H1 (cell line): ENCODE measurements around the gene KCNN4. TPM values are rescaled to one million over a fixed set of nuclear protein-coding genes. Genes with fewer than 3 reads are reported as not detected.

Source experiments
- CTCF ChIA-PET: fragments of 300-600 bp; sonication (Branson Sonifier 250); formaldehyde crosslinking; loops from one replicate; lab custom pipeline; 2021; ENCODE audit not compliant: partially characterized antibody; lab: Charles Lee
- POLR2A ChIA-PET: fragments of 300-600 bp; sonication (Branson Sonifier 250); formaldehyde crosslinking; loops from one replicate; lab custom pipeline; 2021; ENCODE audit warnings: inconsistent platforms; ENCODE audit not compliant: partially characterized antibody; lab: Charles Lee
- DNase-seq, 2 experiments: peaks; one replicate each; pipeline versions ENCODE4 v3.0.0 to v3.0.0-alpha.2; 2010 to 2022; ENCODE audit warnings: low spot score in 2 of 2, low read depth in 1 of 2, mixed read lengths in 1 of 2
- FAIRE-seq: peaks from 2 replicates; lab custom pipeline; 2011; peaks lifted over from hg19 to GRCh38; lab: Jason Lieb, UNC
- H2AFZ ChIP-seq: 2 replicates; pipeline ENCODE4 v1.8.1; 2012; ENCODE audit warnings: low read length, inconsistent platforms
- H2AK5ac ChIP-seq: 2 replicates; pipeline ENCODE4 v1.6.1; 2013; ENCODE audit warnings: low read depth, low read length
- H2BK120ac ChIP-seq: replicated peaks from 2 replicates; pipeline ENCODE3; 2013; ENCODE audit warnings: low read depth, low read length, inconsistent platforms
- H2BK12ac ChIP-seq: 2 replicates; pipeline ENCODE4 v1.6.1; 2013; ENCODE audit warnings: low read depth, low read length
- H2BK15ac ChIP-seq: 2 replicates; pipeline ENCODE4 v1.6.1; 2013; ENCODE audit warnings: low read length
- H2BK20ac ChIP-seq: 2 replicates; pipeline ENCODE4 v1.6.1; 2013; ENCODE audit warnings: low read length
- H2BK5ac ChIP-seq: 2 replicates; pipeline ENCODE4 v1.6.1; 2013; ENCODE audit warnings: low read depth, low read length
- H3K14ac ChIP-seq: 2 replicates; pipeline ENCODE4 v1.6.1; 2013; ENCODE audit warnings: inconsistent platforms; ENCODE audit not compliant: insufficient read length
- H3K18ac ChIP-seq: 2 replicates; pipeline ENCODE4 v1.6.1; 2013; ENCODE audit warnings: low read length; ENCODE audit errors: extremely low read depth
- H3K23ac ChIP-seq: 2 replicates; pipeline ENCODE4 v1.6.1; 2013; ENCODE audit warnings: inconsistent platforms; ENCODE audit not compliant: insufficient read length
- H3K23me2 ChIP-seq: 2 replicates; pipeline ENCODE4 v1.6.1; 2013; ENCODE audit warnings: low read depth, low read length
- H3K27ac ChIP-seq: 2 replicates; pipeline ENCODE4 v1.6.1; 2011; ENCODE audit warnings: low read depth, low read length, inconsistent platforms
- H3K27me3 ChIP-seq, 4 experiments: replicated peaks in 1 of 4; 1 replicate in 1 of 4; 2 replicates in 3 of 4; pipeline versions ENCODE4 v1.6.1 to v1.8.1; 2011 to 2013; ENCODE audit warnings: low read length in 3 of 4, mild to moderate bottlenecking in 3 of 4, inconsistent platforms in 2 of 4, mixed read lengths in 2 of 4, moderate library complexity in 1 of 4; ENCODE audit not compliant: control insufficient read depth in 3 of 4, insufficient read depth in 3 of 4; ENCODE audit errors: extremely low read depth in 1 of 4
- H3K36me3 ChIP-seq, 4 experiments: 2 replicates each; pipeline versions ENCODE4 v1.6.1 to v1.8.1; 2011 to 2013; ENCODE audit warnings: mild to moderate bottlenecking in 4 of 4, low read length in 3 of 4, moderate library complexity in 2 of 4, control low read depth in 1 of 4, inconsistent platforms in 1 of 4; ENCODE audit not compliant: insufficient read depth in 4 of 4, control insufficient read depth in 2 of 4
- H3K4ac ChIP-seq: replicated peaks from 2 replicates; pipeline ENCODE3; 2013; ENCODE audit warnings: low read length, low read depth, mixed read lengths, inconsistent platforms; ENCODE audit not compliant: insufficient read length
- H3K4me1 ChIP-seq, 4 experiments: replicated peaks in 1 of 4; 1 replicate in 1 of 4; 2 replicates in 3 of 4; pipeline versions ENCODE4 v1.6.1 to v1.8.1; 2011 to 2013; ENCODE audit warnings: low read length in 3 of 4, inconsistent platforms in 2 of 4, mixed read lengths in 1 of 4; ENCODE audit not compliant: insufficient read depth in 4 of 4, control insufficient read depth in 3 of 4
- H3K4me2 ChIP-seq, 2 experiments: 2 replicates each; pipeline versions ENCODE4 v1.6.1 to v1.8.1; 2011 to 2013; ENCODE audit warnings: low read depth in 2 of 2, low read length in 2 of 2, control low read depth in 1 of 2, inconsistent platforms in 1 of 2, mild to moderate bottlenecking in 1 of 2; ENCODE audit not compliant: insufficient read depth in 1 of 2
- H3K4me3 ChIP-seq, 4 experiments: fragments of 200-600, 300-600 bp in 1 of 4; sonication (generic), shearing (Covaris generic), sonication (Bioruptor Twin) in 1 of 4; 2 replicates each; pipeline versions ENCODE4 v1.5.1 to v1.8.1; 2011 to 2016; ENCODE audit warnings: low read length in 4 of 4, low read depth in 3 of 4, control low read depth in 2 of 4, inconsistent platforms in 2 of 4, mild to moderate bottlenecking in 2 of 4, mixed read lengths in 1 of 4, moderate library complexity in 1 of 4; ENCODE audit not compliant: insufficient read depth in 2 of 4; ENCODE audit errors: extremely low read depth in 1 of 4
- H3K56ac ChIP-seq: replicated peaks from 2 replicates; pipeline ENCODE3; 2013; ENCODE audit warnings: low read depth, mild to moderate bottlenecking, mixed read lengths, low read length, inconsistent platforms; ENCODE audit not compliant: insufficient read length
- H3K79me1 ChIP-seq: 2 replicates; pipeline ENCODE4 v1.6.1; 2013; ENCODE audit warnings: low read depth, low read length, control low read depth
- H3K79me2 ChIP-seq, 2 experiments: 2 replicates each; pipeline versions ENCODE4 v1.6.1 to v1.8.1; 2012 to 2013; ENCODE audit warnings: low read length in 2 of 2, mild to moderate bottlenecking in 2 of 2, inconsistent platforms in 1 of 2; ENCODE audit not compliant: insufficient read depth in 2 of 2, control insufficient read depth in 1 of 2
- H3K9ac ChIP-seq, 4 experiments: replicated peaks in 1 of 4; 1 replicate in 1 of 4; 2 replicates in 3 of 4; pipeline versions ENCODE4 v1.6.1 to v1.8.1; 2011 to 2013; ENCODE audit warnings: low read depth in 3 of 4, low read length in 3 of 4, control low read depth in 2 of 4, mild to moderate bottlenecking in 2 of 4, moderate library complexity in 2 of 4, inconsistent platforms in 1 of 4; ENCODE audit errors: extremely low read depth in 1 of 4
- H3K9me3 ChIP-seq, 2 experiments: 2 replicates each; pipeline versions ENCODE4 v1.6.1 to v1.8.1; 2012 to 2013; ENCODE audit warnings: mild to moderate bottlenecking in 2 of 2, moderate library complexity in 2 of 2, control low read depth in 1 of 2, inconsistent platforms in 1 of 2, low read depth in 1 of 2, low read length in 1 of 2, mixed read lengths in 1 of 2; ENCODE audit not compliant: insufficient read depth in 2 of 2
- H4K20me1 ChIP-seq, 2 experiments: replicated peaks in 1 of 2; 2 replicates each; pipeline versions ENCODE3 to v1.8.1; 2011 to 2013; ENCODE audit warnings: inconsistent platforms in 2 of 2, low read length in 2 of 2, mild to moderate bottlenecking in 1 of 2; ENCODE audit not compliant: insufficient read depth in 2 of 2, control insufficient read depth in 1 of 2
- H4K5ac ChIP-seq: 2 replicates; pipeline ENCODE4 v1.6.1; 2013; ENCODE audit warnings: low read length, low read depth, mixed read lengths, inconsistent platforms; ENCODE audit not compliant: insufficient read length
- H4K8ac ChIP-seq: 2 replicates; pipeline ENCODE4 v1.8.0; 2013; ENCODE audit warnings: mild to moderate bottlenecking, moderate library complexity, low read length, inconsistent platforms; ENCODE audit not compliant: insufficient read depth; ENCODE audit errors: extremely low read depth
- H4K91ac ChIP-seq: replicated peaks from 2 replicates; pipeline ENCODE3; 2013; ENCODE audit warnings: low read length, mixed read lengths, inconsistent platforms; ENCODE audit not compliant: insufficient read length
- CBX5 ChIP-seq: fragments of 300-800, 300-1000 bp; sonication (generic); IDR thresholded peaks from 2 replicates; pipeline ENCODE4 v1.7.1; 2016; ENCODE audit warnings: antibody characterized with exemption, low read length, low read depth
- CBX8 ChIP-seq: fragments of 300-800, 300-1000 bp; sonication (generic); IDR thresholded peaks from 2 replicates; pipeline ENCODE4 v1.7.1; 2016; ENCODE audit warnings: low read depth, low read length, borderline replicate concordance
- JUN ChIP-seq: IDR thresholded peaks from 2 replicates; pipeline ENCODE4 v1.6.1; 2011; ENCODE audit warnings: low read depth, mild to moderate bottlenecking, improper control_type of control experiment, low read length
- JUND ChIP-seq: IDR thresholded peaks from 2 replicates; pipeline ENCODE4 v1.6.1; 2011; ENCODE audit warnings: mild to moderate bottlenecking, improper control_type of control experiment, low read length
- KDM4A ChIP-seq: IDR thresholded peaks from one replicate; pipeline ENCODE4 v1.7.1; 2012; ENCODE audit warnings: low read depth, mild to moderate bottlenecking, moderate library complexity, low read length, inconsistent platforms; ENCODE audit not compliant: severe bottlenecking
- NRF1 ChIP-seq: IDR thresholded peaks from 2 replicates; pipeline ENCODE4 v1.6.1; 2011; ENCODE audit warnings: mild to moderate bottlenecking, low read depth, low read length, improper control_type of control experiment
- POLR2A ChIP-seq, 2 experiments: IDR thresholded peaks; 1 replicate in 1 of 2; 2 replicates in 1 of 2; pipeline ENCODE4 v1.6.1; 2011; ENCODE audit warnings: low read depth in 2 of 2, low read length in 2 of 2, mild to moderate bottlenecking in 2 of 2; ENCODE audit errors: control extremely low read depth in 1 of 2
- POLR2AphosphoS5 ChIP-seq: IDR thresholded peaks from 2 replicates; pipeline ENCODE4 v1.6.1; 2011; ENCODE audit warnings: low read depth, low read length
- SIX5 ChIP-seq: IDR thresholded peaks from 2 replicates; pipeline ENCODE4 v1.6.1; 2011; ENCODE audit warnings: mild to moderate bottlenecking, low read depth, low read length
- SP2 ChIP-seq: IDR thresholded peaks from 2 replicates; pipeline ENCODE4 v1.6.1; 2012; ENCODE audit warnings: mild to moderate bottlenecking, low read length, inconsistent platforms
- SUZ12 ChIP-seq: fragments of 200-600 bp; sonication (generic); IDR thresholded peaks from 2 replicates; pipeline ENCODE4 v1.6.1; 2012; ENCODE audit warnings: mild to moderate bottlenecking, inconsistent platforms, low read length, moderate library complexity, mixed read lengths
- TAF7 ChIP-seq: optimal IDR thresholded peaks from 2 replicates; pipeline ENCODE3; 2011; ENCODE audit warnings: low read depth, mild to moderate bottlenecking, inconsistent platforms, low read length, moderate library complexity, borderline replicate concordance
- YY1 ChIP-seq: IDR thresholded peaks from 2 replicates; pipeline ENCODE4 v1.6.1; 2011; ENCODE audit warnings: low read depth, mild to moderate bottlenecking, low read length
- WGBS, 2 experiments: shearing (Covaris generic) in 1 of 2; methylation state at CpG; one replicate each; pipeline versions ENCODE4 v1.1.6 to v1.1.7; 2013 to 2015; ENCODE audit warnings: low lambda C conversion rate in 2 of 2, mixed read lengths in 2 of 2, inconsistent platforms in 1 of 2, low coverage in 1 of 2, missing lambda C conversion rate in 1 of 2; ENCODE audit not compliant: insufficient replicate concordance in 2 of 2, insufficient coverage in 1 of 2, insufficient read length in 1 of 2; ENCODE audit errors: extremely low coverage in 1 of 2, missing lambda C conversion rate in 1 of 2; 5-methylcytosine and 5-hydroxymethylcytosine counted together
- polyA plus RNA-seq, 7 experiments: library from polyadenylated mRNA; depleted of rRNA in 3 of 7; stranded (reverse) in 5 of 7; unstranded in 2 of 7; fragments of >200 nt in 5 of 7; fragments of 200-250 nt in 2 of 7; gene quantifications; 1 replicate in 5 of 7; 2 replicates in 1 of 7; 4 replicates in 1 of 7; pipeline versions ENCODE4 v1.2.1 to v1.2.3, GENCODE V29; 2011 to 2013; ENCODE audit warnings: missing spikeins in 2 of 7, mixed read lengths in 2 of 7
- total RNA-seq: library from RNA; stranded (reverse); fragmentation: NEBNext Ultra II Directional; extraction: Animal tissue kit (Norgen Biotek cat#: 25700); gene quantifications from 2 replicates; pipeline ENCODE4 v1.2.1, GENCODE V29; 2021
- TF ChIP-seq, protein P1 (sequence below): IDR thresholded peaks from 2 replicates; pipeline ENCODE4 v1.6.1; 2012; ENCODE audit warnings: inconsistent platforms

The KCNN4 gene
- total and polyA plus RNA-seq, 2 of the 8 experiments (the other 6 are each of a cell fraction or from before 2014, with no cell fraction given) = 0.78 to 1.5 TPM

DNA sequence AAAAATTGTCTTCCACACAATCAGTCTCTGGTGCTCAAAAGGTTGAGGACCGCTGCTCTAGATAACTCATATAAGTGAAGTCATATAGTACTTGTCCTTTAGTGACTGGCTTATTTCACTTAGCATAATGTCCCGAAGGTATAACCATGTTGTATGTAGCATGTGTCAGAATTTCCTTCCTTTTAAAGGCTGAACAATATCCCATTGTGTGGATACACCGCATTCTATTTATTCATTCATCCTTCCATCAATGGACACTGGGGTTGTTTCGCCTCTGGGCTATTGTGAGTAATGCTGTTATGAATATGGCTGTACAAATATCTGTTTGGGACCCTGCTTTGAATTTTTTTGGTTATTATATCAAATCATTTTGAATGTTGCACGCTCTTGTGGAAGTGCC lies 26.1 kb upstream of the KCNN4 start:
- H3K56ac ChIP-seq = no peak overlapping the region
- no peak overlapping the region for H2AK5ac ChIP-seq
- no peak overlapping the region for H3K4me2 ChIP-seq
- no peak overlapping the region for H2BK120ac ChIP-seq
- no peaks in the 10 kb centered on the region; a peak in 1 of 7 replicates for H3K27me3 ChIP-seq
- H3K79me2 ChIP-seq = no peaks in the 10 kb centered on the region
- no peaks in the 10 kb centered on the region for H3K9me3 ChIP-seq
- H4K20me1 ChIP-seq = no peaks in the 10 kb centered on the region
- no peak overlapping the region for H4K5ac ChIP-seq
- no peak overlapping the region for H3K23ac ChIP-seq
- H3K27ac ChIP-seq = no peak overlapping the region
- ChIA-PET CTCF (interaction anchor here (0.6 to 4.5 kb wide), 7 partner anchors 22 to 718 kb away, joined by 3 to 23 read pairs (median 5); no protein-coding TSS in a partner anchor), POLR2A (no interaction called here)
- H2BK12ac ChIP-seq = no peak overlapping the region
- H3K4me1 ChIP-seq = no peaks in the 10 kb centered on the region; a peak in 1 of 7 replicates
- no peak overlapping the region for H3K4me3 ChIP-seq
- FAIRE-seq (no peak), DNase-seq (no peak)
- no peak overlapping the region for H4K91ac ChIP-seq
- H2BK20ac ChIP-seq = no peak overlapping the region
- H3K36me3 ChIP-seq = no peaks in the 10 kb centered on the region
- H2BK15ac ChIP-seq = no peak overlapping the region
- no peak overlapping the region for H3K18ac ChIP-seq
- H3K9ac ChIP-seq = no peak overlapping the region
- no peak overlapping the region for H2AFZ ChIP-seq
- no peak overlapping the region for H3K4ac ChIP-seq
- H4K8ac ChIP-seq = no peak overlapping the region
- H2BK5ac ChIP-seq = no peak overlapping the region
- no peaks in the 10 kb centered on the region for H3K23me2 ChIP-seq
- H3K14ac ChIP-seq = no peak overlapping the region
- H3K79me1 ChIP-seq = no peaks in the 10 kb centered on the region
- WGBS, 2 experiments = 87% methylated on average over 5 of the region's 5 CpGs; no CpG with 5 or more reads in 1 of the 2 experiments
- no peak for TF ChIP-seq YY1
- no peak for TF ChIP-seq TAF7
- TF ChIP-seq SP2 = no peak
- no peak for TF ChIP-seq CBX8
- TF ChIP-seq, protein P1, sequence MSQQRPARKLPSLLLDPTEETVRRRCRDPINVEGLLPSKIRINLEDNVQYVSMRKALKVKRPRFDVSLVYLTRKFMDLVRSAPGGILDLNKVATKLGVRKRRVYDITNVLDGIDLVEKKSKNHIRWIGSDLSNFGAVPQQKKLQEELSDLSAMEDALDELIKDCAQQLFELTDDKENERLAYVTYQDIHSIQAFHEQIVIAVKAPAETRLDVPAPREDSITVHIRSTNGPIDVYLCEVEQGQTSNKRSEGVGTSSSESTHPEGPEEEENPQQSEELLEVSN = no peak
- TF ChIP-seq SUZ12 = no peak
- no peak for TF ChIP-seq POLR2AphosphoS5
- TF ChIP-seq POLR2A (IDR thresholded peaks at IDR 0.05; ENCODE audit: control extremely low read depth in 1 of 2, low read depth in 2 of 2, low read length in 2 of 2) = no peak
- no peak for TF ChIP-seq KDM4A
- TF ChIP-seq SIX5 = no peak
- no peak for TF ChIP-seq CBX5
- TF ChIP-seq JUND = no peak
- no peak for TF ChIP-seq JUN
- no peak for TF ChIP-seq NRF1
